Measurements from ENCODE around the gene APOBEC2. TPM values are rescaled to one million over a fixed set of nuclear protein-coding genes. Genes with fewer than 3 reads are reported as not detected.

APOBEC2 gene
- total RNA-seq, 1 donor from 2014 or later = not detected

DNA sequence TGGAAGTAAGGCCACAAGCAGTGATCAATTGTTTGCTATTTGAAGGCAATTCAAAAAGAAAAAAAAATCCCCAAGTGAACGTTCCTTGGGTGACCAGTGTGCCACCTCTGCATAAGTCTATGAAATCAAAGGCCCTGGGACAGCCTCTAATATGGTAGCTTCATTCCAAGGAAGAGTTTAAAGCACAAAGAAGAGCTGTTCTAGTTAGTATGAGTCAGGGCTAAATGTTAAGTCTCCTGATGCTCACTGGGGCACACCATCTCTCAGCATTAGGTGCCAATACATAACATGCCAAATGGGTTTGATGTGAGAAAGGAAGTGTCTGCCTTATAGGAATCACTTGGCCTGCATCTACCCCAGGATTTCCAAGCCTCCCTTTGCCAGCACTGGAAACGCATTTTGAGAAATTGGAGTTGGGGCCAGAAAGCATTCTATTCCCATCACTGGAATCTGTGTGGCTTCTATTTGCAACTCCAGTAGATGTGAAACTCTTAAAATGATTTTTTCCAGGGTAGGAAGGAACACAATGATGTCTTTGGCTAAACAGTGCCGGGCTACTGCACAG is 27.0 kb upstream of the APOBEC2 start:
- DNase-seq (ENCODE audit: low spot score) = no peak
- H3K9me3 Mint-ChIP-seq = no peaks in the 10 kb centered on the region
- H3K36me3 Mint-ChIP-seq (ENCODE audit: low read depth) = no peaks in the 10 kb centered on the region
- H3K4me3 Mint-ChIP-seq = peak overlapping the region; percentile 57
- H3K27ac Mint-ChIP-seq = no peak overlapping the region
- intact Hi-C loops (cut with micrococcal nuclease) = loop anchor here (5.0 kb wide), 3 partner anchors 64 to 699 kb away; partner anchors contain the start of gene LRFN2
- H3K27me3 Mint-ChIP-seq (ENCODE audit: insufficient read depth) = no peaks in the 10 kb centered on the region
- H3K4me1 Mint-ChIP-seq (ENCODE audit: low read depth) = peaks cover 22% of the 10 kb centered on the region

GRCh38 chr6:41027241-41027640 is 25.8 kb upstream of the APOBEC2 start:
- intact Hi-C loops (cut with micrococcal nuclease) = loop anchor here (1.0 to 5.0 kb wide), 5 partner anchors 12 to 700 kb away; partner anchors contain the start of genes LRFN2, NFYA, OARD1 and UNC5CL
- H3K9me3 Mint-ChIP-seq = no peaks in the 10 kb centered on the region
- no peaks in the 10 kb centered on the region for H3K36me3 Mint-ChIP-seq (ENCODE audit: low read depth)
- H3K27me3 Mint-ChIP-seq (ENCODE audit: insufficient read depth) = no peaks in the 10 kb centered on the region
- H3K27ac Mint-ChIP-seq = peak overlapping the region; percentile 85
- no peak for DNase-seq (ENCODE audit: low spot score)
- peak overlapping the region; percentile 89 for H3K4me3 Mint-ChIP-seq
- H3K4me1 Mint-ChIP-seq (ENCODE audit: low read depth) = peaks cover 22% of the 10 kb centered on the region

DNA sequence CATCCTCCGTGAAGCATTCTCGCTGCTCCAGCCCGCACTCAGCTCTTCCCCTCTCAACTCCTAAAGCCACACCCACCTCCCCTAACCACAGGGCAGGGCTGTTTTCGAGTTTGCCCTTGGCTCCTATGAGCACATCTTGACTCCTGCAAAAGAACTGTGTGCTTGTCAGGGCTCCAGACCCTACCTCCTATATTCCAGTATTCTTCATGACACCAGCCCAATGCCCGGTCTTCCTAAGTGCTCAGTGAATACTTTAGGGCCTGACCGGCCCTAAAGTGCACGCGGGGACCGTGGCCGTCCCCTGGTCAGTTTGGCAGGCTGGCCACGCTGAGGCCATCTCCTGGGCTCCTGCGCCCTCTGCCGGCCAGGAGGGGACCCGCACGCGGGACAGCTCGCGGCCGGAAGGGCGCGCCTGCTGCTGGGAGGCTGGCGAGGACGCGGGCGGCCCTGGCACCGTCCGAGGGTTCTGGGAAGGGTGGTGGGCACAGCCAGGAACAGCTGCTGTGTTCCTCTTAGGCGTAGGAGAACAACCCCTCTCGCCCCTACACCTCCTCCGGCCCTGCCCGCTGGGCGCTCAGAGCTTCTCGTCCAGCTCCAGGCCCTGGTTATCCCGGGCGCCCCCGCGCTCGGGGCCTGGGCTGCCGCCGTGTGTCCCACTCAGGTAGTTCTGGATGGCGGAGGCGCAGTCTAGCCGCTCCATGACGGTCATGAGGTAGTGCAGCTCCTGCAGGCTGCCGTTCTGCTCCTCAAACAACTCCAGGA is 25.0 kb upstream of the APOBEC2 start:
- peak; percentile 77 for DNase-seq (ENCODE audit: low spot score)
- Mint-ChIP-seq H3K9me3 (no peaks in the 10 kb centered on the region), H3K27me3 (ENCODE audit: insufficient read depth) (no peaks in the 10 kb centered on the region), H3K36me3 (ENCODE audit: low read depth) (no peaks in the 10 kb centered on the region), H3K4me1 (ENCODE audit: low read depth) (peaks cover 22% of the 10 kb centered on the region), H3K4me3 (peak overlapping the region; percentile 89), H3K27ac (peak overlapping the region; percentile 85)
- intact Hi-C loops (cut with micrococcal nuclease) = loop anchor here (1.0 to 5.0 kb wide), 7 partner anchors 11 to 701 kb away; partner anchors contain the start of genes LRFN2, NFYA, OARD1 and UNC5CL

- Mint-ChIP-seq H3K27me3 (ENCODE audit: insufficient read depth) (no peaks in the 10 kb centered on the region), H3K4me1 (ENCODE audit: low read depth) (peaks cover 22% of the 10 kb centered on the region), H3K36me3 (ENCODE audit: low read depth) (no peaks in the 10 kb centered on the region), H3K4me3 (peak overlapping the region; percentile 89), H3K9me3 (no peaks in the 10 kb centered on the region), H3K27ac (peak overlapping the region; percentile 85)
- intact Hi-C loops (cut with micrococcal nuclease) = loop anchor here (1.0 to 5.0 kb wide), 5 partner anchors 22 to 701 kb away; partner anchors contain the start of gene LRFN2
- no peak for DNase-seq (ENCODE audit: low spot score)
Measured at GRCh38 chr6:41028561-41029412, 24.2 kb upstream of the APOBEC2 start.

GRCh38 chr6:41032830-41033229 is 20.2 kb upstream of the APOBEC2 start:
- peaks cover 5% of the 10 kb centered on the region for H3K27me3 Mint-ChIP-seq (ENCODE audit: insufficient read depth)
- H3K4me1 Mint-ChIP-seq (ENCODE audit: low read depth) = peaks cover 12% of the 10 kb centered on the region
- intact Hi-C loops (cut with micrococcal nuclease) = no loop called here
- no peak overlapping the region for H3K27ac Mint-ChIP-seq
- no peak overlapping the region for H3K4me3 Mint-ChIP-seq
- H3K36me3 Mint-ChIP-seq (ENCODE audit: low read depth) = no peaks in the 10 kb centered on the region
- DNase-seq (ENCODE audit: low spot score) = no peak
- H3K9me3 Mint-ChIP-seq = no peaks in the 10 kb centered on the region

DNA sequence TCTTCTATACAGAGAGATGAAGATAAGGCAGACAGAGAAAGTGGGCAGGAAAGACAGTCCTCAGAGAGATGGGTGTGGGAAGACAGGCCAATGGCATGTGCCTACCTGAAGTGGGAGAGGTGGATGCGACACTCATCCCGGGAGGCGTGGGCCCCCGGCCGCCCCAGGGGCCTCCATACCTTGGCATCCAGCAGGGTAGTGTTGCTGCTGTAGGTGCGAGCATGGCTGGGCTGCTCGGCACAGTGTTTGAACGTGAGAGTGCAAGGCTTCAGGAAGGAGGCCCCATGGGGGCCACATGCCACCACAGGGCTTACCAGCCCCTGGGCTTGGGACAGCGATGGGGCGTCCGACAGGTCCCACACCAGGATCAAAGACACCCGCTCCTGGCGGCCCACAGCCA is 19.2 kb upstream of the APOBEC2 start:
- H3K27ac Mint-ChIP-seq = no peak overlapping the region
- no peak overlapping the region for H3K4me3 Mint-ChIP-seq
- intact Hi-C loops (cut with micrococcal nuclease) = no loop called here

GRCh38 chr6:41036186-41036585 is 16.8 kb upstream of the APOBEC2 start:
- no peaks in the 10 kb centered on the region for H3K36me3 Mint-ChIP-seq (ENCODE audit: low read depth)
- H3K27me3 Mint-ChIP-seq (ENCODE audit: insufficient read depth) = peaks cover 5% of the 10 kb centered on the region
- no peak overlapping the region for H3K4me3 Mint-ChIP-seq
- H3K27ac Mint-ChIP-seq = no peak overlapping the region
- no peak for DNase-seq (ENCODE audit: low spot score)
- intact Hi-C loops (cut with micrococcal nuclease) = no loop called here
- H3K4me1 Mint-ChIP-seq (ENCODE audit: low read depth) = peaks cover 19% of the 10 kb centered on the region
- H3K9me3 Mint-ChIP-seq = no peaks in the 10 kb centered on the region

More for the DNA sequence above, 19.2 kb upstream of the APOBEC2 start:
- Mint-ChIP-seq H3K36me3 (ENCODE audit: low read depth) (no peaks in the 10 kb centered on the region), H3K9me3 (no peaks in the 10 kb centered on the region), H3K27me3 (ENCODE audit: insufficient read depth) (peaks cover 5% of the 10 kb centered on the region), H3K4me1 (ENCODE audit: low read depth) (peaks cover 7% of the 10 kb centered on the region)
- no peak for DNase-seq (ENCODE audit: low spot score)

DNA sequence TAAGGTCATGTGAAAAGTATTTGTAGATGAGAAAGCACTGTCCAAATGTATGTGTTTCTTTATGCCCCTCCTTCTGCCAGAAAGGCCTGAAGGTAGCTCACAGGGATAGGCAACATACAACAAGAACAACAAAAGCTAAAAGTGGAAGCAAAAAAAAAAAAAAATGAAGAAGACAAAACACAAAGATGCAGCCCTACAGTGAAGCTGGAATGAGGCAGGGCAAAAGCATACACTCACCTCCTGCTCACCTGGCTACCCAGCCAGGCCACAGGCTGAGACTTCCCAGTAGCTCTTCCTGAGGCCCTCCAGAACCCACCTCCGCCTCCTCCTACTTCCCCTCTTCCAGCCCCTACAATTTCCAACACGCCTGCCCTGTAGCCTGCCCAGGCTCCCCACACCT is 16.4 kb upstream of the APOBEC2 start:
- no peak overlapping the region for H3K27ac Mint-ChIP-seq
- no peak for DNase-seq (ENCODE audit: low spot score)
- no peak overlapping the region for H3K4me3 Mint-ChIP-seq
- no peaks in the 10 kb centered on the region for H3K9me3 Mint-ChIP-seq
- H3K36me3 Mint-ChIP-seq (ENCODE audit: low read depth) = no peaks in the 10 kb centered on the region
- H3K4me1 Mint-ChIP-seq (ENCODE audit: low read depth) = peaks cover 19% of the 10 kb centered on the region
- intact Hi-C loops (cut with micrococcal nuclease) = no loop called here
- H3K27me3 Mint-ChIP-seq (ENCODE audit: insufficient read depth) = peaks cover 5% of the 10 kb centered on the region

- H3K27ac Mint-ChIP-seq = no peak overlapping the region
- peaks cover 19% of the 10 kb centered on the region for H3K4me1 Mint-ChIP-seq (ENCODE audit: low read depth)
- intact Hi-C loops (cut with micrococcal nuclease) = no loop called here
Measured at GRCh38 chr6:41037107-41037900, 15.7 kb upstream of the APOBEC2 start.

GRCh38 chr6:41038205-41038604 is 14.8 kb upstream of the APOBEC2 start:
- DNase-seq (ENCODE audit: low spot score) = no peak
- Mint-ChIP-seq H3K4me3 (no peak overlapping the region), H3K36me3 (ENCODE audit: low read depth) (no peaks in the 10 kb centered on the region), H3K9me3 (no peaks in the 10 kb centered on the region), H3K27me3 (ENCODE audit: insufficient read depth) (peaks cover 5% of the 10 kb centered on the region), H3K4me1 (ENCODE audit: low read depth) (peaks cover 19% of the 10 kb centered on the region), H3K27ac (no peak overlapping the region)
- intact Hi-C loops (cut with micrococcal nuclease) = no loop called here

More at GRCh38 chr6:41037107-41037900, 15.7 kb upstream of the APOBEC2 start:
- no peak for DNase-seq (ENCODE audit: low spot score)
- H3K9me3 Mint-ChIP-seq = no peaks in the 10 kb centered on the region
- peaks cover 5% of the 10 kb centered on the region for H3K27me3 Mint-ChIP-seq (ENCODE audit: insufficient read depth)
- H3K36me3 Mint-ChIP-seq (ENCODE audit: low read depth) = no peaks in the 10 kb centered on the region
- H3K4me3 Mint-ChIP-seq = no peak overlapping the region

GRCh38 chr6:41039060-41039998 is 13.7 kb upstream of the APOBEC2 start, which contains the start of gene UNC5CL:
TSS of gene UNC5CL (minus strand) at chr6:41039221. CDS start at chr6:41035074, 4,147 bp downstream.
- intact Hi-C loops (cut with micrococcal nuclease) = loop anchor here (1.0 kb wide), 2 partner anchors 12 to 33 kb away; no protein-coding TSS in a partner anchor
- H3K4me1 Mint-ChIP-seq (ENCODE audit: low read depth) = peaks cover 19% of the 10 kb centered on the region
- H3K36me3 Mint-ChIP-seq (ENCODE audit: low read depth) = no peaks in the 10 kb centered on the region
- peaks cover 7% of the 10 kb centered on the region for H3K27me3 Mint-ChIP-seq (ENCODE audit: insufficient read depth)
- H3K9me3 Mint-ChIP-seq = no peaks in the 10 kb centered on the region
- DNase-seq (ENCODE audit: low spot score) = peak; percentile 45
- no peak within 1 kb of the TSS for H3K4me3 Mint-ChIP-seq
- peak within 1 kb of the TSS; percentile 3 for H3K27ac Mint-ChIP-seq

Measured in activated T-helper 1 cell treated with anti-CD3 and anti-CD28 coated beads, Interleukin-12 subunit alpha, Interleukin-12 subunit beta, Interleukin-2, Interleukin-4 antibody, amounts not matched to agents 30 ng/mL and 10 ng/mL and 1 ng/mL, durations not matched to agents 14 hours and 24 hours and 36 hours (primary cell).